Measurements from ENCODE around the gene UPK3A.

The UPK3A gene

GRCh38 chr22:45309422-45310227 lies 24.9 kb downstream of the UPK3A start, which contains the start of gene FAM118A:
FAM118A (plus strand) TSS chr22:45309934; CDS start chr22:45322380, 12,446 bp downstream.
- Mint-ChIP-seq H3K4me1 (peaks cover 56% of the 10 kb centered on the region), H3K4me3 (peak within 1 kb of the TSS; percentile 90 to 98), H3K27me3 (no peaks in the 10 kb centered on the region), H3K27ac (peak within 1 kb of the TSS; percentile 95 to 98), H3K9me3 (no peaks in the 10 kb centered on the region)
- peak; percentile 97 to 100 for DNase-seq
- peak; percentile 87 for ATAC-seq

DNA sequence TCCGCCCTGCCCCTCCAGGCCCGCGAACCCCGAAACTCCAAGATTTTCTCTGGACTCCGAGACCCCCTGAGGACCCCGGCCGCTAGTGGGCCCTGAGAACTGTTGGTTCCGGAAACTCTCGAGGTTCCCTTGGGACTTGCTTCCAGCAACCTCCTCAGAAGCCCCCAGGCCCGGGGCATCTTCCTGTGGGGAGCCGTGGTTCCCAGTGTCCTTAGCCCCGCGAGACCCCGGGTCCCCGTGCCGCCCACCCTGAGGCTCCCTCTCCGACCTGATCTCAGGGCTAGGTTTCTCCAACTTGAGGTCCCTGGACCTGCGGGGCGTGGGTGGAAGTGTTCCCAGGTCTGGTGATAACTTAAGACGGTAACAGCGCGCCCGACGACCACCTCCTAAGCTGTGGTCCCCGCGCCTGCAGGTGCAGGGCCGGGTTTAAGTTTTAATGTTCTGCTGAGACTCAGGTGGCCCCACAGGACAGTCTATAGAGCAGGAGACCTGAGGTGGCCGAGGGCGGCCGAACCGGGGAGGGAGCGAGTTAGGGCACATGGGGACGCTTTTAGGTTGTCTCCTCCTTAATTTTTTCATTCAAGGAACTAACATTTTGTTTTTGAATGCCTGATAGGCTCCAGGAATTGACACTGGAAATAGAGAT lies 25.7 kb downstream of the UPK3A start:
- H3K4me3 Mint-ChIP-seq: peak overlapping the region; percentile 90 to 98
- ATAC-seq: no peak
- DNase-seq: peak; percentile 15 to 18
- peak overlapping the region; percentile 87 to 97 for H3K27ac Mint-ChIP-seq
- no peaks in the 10 kb centered on the region for H3K27me3 Mint-ChIP-seq
- no peaks in the 10 kb centered on the region for H3K9me3 Mint-ChIP-seq
- H3K4me1 Mint-ChIP-seq: peaks cover 64% of the 10 kb centered on the region

- peak overlapping the region; percentile 90 to 98 for H3K4me3 Mint-ChIP-seq
- H3K9me3 Mint-ChIP-seq: no peaks in the 10 kb centered on the region
- DNase-seq: no peak
- peaks cover 70% of the 10 kb centered on the region for H3K4me1 Mint-ChIP-seq
- ATAC-seq: no peak
- H3K27me3 Mint-ChIP-seq: no peaks in the 10 kb centered on the region
- H3K27ac Mint-ChIP-seq: peak overlapping the region; percentile 70 to 97
Observed at GRCh38 chr22:45310977-45311531, 26.3 kb downstream of the UPK3A start.

DNA sequence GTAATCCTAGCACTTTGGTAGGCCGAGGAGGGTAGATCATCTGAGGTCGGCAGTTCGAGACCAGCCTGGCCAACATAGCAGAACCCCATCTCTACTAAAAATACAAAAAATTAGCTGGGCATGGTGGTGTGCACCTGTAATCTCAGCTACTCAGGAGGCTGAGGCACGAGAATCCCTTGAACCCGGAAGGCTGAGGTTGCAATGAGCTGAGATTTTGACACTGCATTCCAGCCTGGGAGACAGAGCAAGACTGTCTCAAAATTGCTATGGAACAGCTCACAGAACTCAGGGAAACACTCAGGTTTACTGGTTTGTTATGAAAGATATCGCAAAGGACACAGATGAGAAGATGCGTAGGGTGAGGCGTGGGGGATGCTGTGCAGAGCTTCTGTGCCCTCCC lies 27.7 kb downstream of the UPK3A start:
- no peaks in the 10 kb centered on the region for H3K9me3 Mint-ChIP-seq
- H3K4me3 Mint-ChIP-seq: no peak overlapping the region
- no peak for ATAC-seq
- H3K27me3 Mint-ChIP-seq: no peaks in the 10 kb centered on the region
- H3K4me1 Mint-ChIP-seq: peaks cover 83% of the 10 kb centered on the region
- DNase-seq: no peak
- no peak overlapping the region for H3K27ac Mint-ChIP-seq

DNA sequence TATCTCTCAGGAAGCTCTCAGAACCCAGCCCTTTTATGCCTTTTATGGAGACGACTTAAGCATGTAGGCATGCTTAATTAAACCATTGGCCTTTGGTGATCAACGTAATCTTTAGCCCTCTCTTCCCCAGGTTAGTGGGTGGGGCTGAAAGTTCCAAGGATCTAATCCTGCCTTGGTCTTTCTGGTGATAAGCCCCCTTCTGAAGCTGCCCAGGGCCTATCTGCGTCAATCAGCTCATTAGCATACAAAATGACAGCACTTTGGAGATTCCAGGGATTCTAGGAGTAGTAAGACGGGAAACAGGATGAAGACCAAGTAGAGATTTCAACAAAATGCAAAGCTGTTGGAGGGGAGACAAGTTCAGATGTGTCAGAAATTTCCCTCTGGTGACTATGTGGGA lies 28.1 kb downstream of the UPK3A start:
- Mint-ChIP-seq H3K9me3 (no peaks in the 10 kb centered on the region), H3K4me3 (no peak overlapping the region), H3K27ac (no peak overlapping the region), H3K27me3 (no peaks in the 10 kb centered on the region), H3K4me1 (peaks cover 88% of the 10 kb centered on the region)
- DNase-seq (no peak), ATAC-seq (no peak)

DNA sequence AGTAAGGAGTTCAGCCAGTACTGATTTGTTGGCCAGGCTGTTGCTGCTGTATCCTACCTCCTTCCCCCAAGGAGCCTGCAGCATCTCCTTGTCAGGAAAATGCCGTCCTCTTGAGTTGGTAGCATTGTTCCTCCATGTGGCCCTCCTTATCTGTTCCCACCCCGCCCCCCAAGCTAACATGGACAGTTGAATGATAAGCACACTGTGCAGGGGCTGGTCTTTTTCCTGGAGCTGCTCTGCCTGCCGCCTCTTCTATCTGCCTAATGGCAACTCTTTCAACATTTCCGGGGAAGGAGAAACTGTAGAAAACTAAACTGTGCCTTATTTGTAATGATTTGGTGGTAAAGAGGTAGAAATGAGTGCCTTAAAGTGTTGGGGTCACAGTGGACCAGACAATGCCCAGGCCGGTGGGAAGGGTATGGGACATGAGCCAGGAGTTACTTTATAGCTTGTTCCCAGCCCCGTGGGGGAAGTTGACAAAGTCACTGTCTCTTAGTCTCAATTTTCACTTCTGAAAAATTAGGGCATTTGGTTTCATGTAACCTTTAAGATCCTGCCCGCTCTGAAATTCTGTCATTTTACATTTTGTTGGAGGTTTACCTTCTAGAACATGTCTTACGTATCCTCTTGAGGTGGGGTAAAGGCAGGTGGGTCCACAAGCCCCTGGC lies 29.4 kb downstream of the UPK3A start:
- Mint-ChIP-seq H3K27ac (peak overlapping the region; percentile 12 to 19), H3K9me3 (no peaks in the 10 kb centered on the region), H3K4me1 (peaks cover 88% of the 10 kb centered on the region), H3K27me3 (no peaks in the 10 kb centered on the region), H3K4me3 (no peak overlapping the region)
- DNase-seq (no peak), ATAC-seq (no peak)

DNA sequence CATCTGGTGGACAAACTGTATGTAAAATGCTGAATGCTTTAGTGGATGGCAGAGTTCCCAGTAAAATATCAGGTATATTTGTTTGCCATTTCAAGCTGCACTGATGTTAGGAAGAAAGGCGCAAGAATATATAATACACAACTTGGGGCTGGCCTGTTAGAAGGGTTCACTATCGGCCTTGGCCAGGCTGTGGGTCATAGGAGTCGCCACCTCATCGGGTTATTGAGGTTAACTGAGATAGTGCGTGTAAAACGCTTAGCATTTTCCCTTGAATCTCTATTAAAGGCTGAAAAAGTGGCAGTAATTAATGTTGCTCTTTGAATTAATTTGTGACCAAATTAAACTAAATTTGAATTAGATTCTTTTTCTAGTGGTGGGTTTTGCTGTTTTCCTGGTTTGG lies 30.0 kb downstream of the UPK3A start:
- Mint-ChIP-seq H3K4me1 (peaks cover 91% of the 10 kb centered on the region), H3K9me3 (no peaks in the 10 kb centered on the region), H3K4me3 (no peak overlapping the region), H3K27me3 (no peaks in the 10 kb centered on the region), H3K27ac (no peak overlapping the region)
- ATAC-seq (no peak), DNase-seq (no peak)

DNA sequence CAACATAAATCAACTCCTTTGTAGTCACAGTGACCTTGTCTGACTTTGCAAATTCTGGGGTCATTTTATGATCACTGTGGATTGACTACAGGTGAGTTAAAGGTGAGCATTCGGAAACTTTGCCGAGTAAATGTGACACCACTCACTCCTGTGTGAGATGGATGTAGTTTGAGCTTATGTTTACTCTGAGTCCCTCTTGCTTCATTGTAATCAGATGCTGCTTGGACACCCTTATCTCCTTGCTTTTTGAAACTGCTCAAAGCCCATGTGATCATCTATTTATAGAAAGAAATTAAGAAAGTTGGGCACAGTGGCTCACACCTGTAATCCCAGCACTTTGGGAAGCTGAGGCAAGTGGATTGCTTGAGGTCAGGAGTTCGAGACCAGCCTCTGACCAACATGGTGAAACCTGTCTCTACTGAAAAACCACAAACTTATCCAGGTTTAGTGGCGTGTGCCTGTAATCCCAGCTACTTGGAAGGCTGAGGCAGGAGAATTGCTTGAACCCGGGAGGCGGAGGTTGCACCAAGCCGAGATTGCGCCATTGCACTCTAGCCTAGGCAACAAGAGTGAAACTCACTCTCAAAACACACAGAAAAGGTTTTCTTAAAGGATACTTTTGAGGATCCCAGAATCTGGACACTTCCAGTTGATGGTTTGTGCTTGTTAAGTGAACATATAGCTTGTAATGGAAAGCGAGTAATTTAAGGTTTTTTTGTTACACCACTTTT lies 32.2 kb downstream of the UPK3A start:
- H3K4me3 Mint-ChIP-seq: peak overlapping the region in 1 of 2 donors; percentile 36

DNA sequence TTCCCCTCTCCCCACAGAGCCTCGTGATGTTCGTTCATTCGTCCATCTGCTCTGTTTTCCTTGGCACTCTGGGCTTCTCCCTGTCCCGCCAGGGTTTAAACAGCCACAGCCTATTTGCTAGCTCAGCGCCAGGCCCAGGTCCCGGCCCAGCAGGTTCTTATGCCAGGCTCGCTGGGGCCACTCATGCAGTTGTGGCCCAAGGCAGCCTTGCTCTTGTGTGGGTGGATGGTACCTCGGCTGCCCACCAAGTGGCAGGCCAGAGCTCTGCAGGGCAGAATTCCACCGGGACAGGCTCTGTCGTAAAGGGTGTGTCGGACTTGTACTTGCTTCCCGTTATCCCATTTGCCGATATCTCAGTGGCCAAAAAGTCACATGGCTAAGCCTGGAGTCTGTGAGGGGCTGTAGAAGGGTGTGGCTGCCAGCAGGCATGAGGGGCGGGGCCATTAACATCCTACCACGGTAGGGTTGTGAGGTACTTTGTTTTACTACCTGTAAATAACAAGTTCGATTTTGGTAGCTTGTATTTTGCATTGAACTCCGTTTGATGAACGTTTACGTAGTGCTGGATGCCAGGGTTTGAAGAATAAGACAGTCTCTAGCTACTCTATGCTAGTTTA lies 32.9 kb downstream of the UPK3A start:
- H3K9me3 Mint-ChIP-seq: no peaks in the 10 kb centered on the region
- DNase-seq: peak; percentile 9 to 28
- no peaks in the 10 kb centered on the region for H3K27me3 Mint-ChIP-seq

More for the DNA sequence above, 32.2 kb downstream of the UPK3A start:
- no peak for ATAC-seq
- peaks cover 95% of the 10 kb centered on the region for H3K4me1 Mint-ChIP-seq
- H3K27ac Mint-ChIP-seq: peak overlapping the region; percentile 49 to 89
- H3K27me3 Mint-ChIP-seq: no peaks in the 10 kb centered on the region
- H3K9me3 Mint-ChIP-seq: no peaks in the 10 kb centered on the region
- DNase-seq: no peak

GRCh38 chr22:45318168-45318557 lies 33.4 kb downstream of the UPK3A start:
- no peaks in the 10 kb centered on the region for H3K27me3 Mint-ChIP-seq
- H3K4me3 Mint-ChIP-seq: peak overlapping the region; percentile 81 to 83
- H3K27ac Mint-ChIP-seq: peak overlapping the region; percentile 99 to 100
- DNase-seq (peak; percentile 82 to 91), ATAC-seq (peak; percentile 83)
- no peaks in the 10 kb centered on the region for H3K9me3 Mint-ChIP-seq
- peaks cover 83% of the 10 kb centered on the region for H3K4me1 Mint-ChIP-seq

More for the DNA sequence above, 32.9 kb downstream of the UPK3A start:
- ATAC-seq: no peak
- Mint-ChIP-seq H3K27ac (peak overlapping the region; percentile 99 to 100), H3K4me1 (peaks cover 88% of the 10 kb centered on the region), H3K4me3 (peak overlapping the region; percentile 81 to 83)

GRCh38 chr22:45318558-45319323 lies 34.0 kb downstream of the UPK3A start:
- Mint-ChIP-seq H3K9me3 (no peaks in the 10 kb centered on the region), H3K27me3 (no peaks in the 10 kb centered on the region), H3K4me3 (peak overlapping the region; percentile 81 to 83), H3K27ac (peak overlapping the region; percentile 99 to 100), H3K4me1 (peaks cover 83% of the 10 kb centered on the region)
- ATAC-seq (peak; percentile 91), DNase-seq (peak; percentile 77 to 86)

DNA sequence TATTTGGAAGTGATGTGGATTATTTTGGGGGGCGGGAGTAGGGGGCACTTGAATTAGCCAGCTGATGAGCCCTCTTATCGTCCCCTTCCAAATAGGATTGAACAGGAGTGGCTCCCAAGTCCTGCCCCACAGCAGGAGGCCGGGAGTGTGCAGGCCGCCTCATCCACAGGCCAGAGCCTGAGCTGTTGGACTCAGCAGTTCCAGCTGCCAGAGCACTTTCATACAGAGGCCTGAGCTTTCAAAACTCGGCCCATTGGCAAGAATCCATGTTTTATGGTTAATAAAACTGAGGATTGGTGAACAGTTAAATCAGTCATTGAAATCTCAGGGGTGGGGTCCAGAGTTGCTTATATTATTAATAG lies 34.6 kb downstream of the UPK3A start:
- no peaks in the 10 kb centered on the region for H3K27me3 Mint-ChIP-seq
- peaks cover 83% of the 10 kb centered on the region for H3K4me1 Mint-ChIP-seq
- no peak for ATAC-seq
- H3K4me3 Mint-ChIP-seq: peak overlapping the region; percentile 81 to 83
- H3K27ac Mint-ChIP-seq: peak overlapping the region; percentile 99 to 100
- DNase-seq: no peak
- no peaks in the 10 kb centered on the region for H3K9me3 Mint-ChIP-seq

- Mint-ChIP-seq H3K9me3 (no peaks in the 10 kb centered on the region), H3K4me1 (peaks cover 80% of the 10 kb centered on the region), H3K27me3 (no peaks in the 10 kb centered on the region), H3K27ac (peak overlapping the region in 1 of 2 donors; percentile 99), H3K4me3 (peak overlapping the region; percentile 81 to 83)
- peak in 1 of 2 donors; percentile 31 for DNase-seq
- no peak for ATAC-seq
Observed at GRCh38 chr22:45320357-45320976, 35.7 kb downstream of the UPK3A start.

DNA sequence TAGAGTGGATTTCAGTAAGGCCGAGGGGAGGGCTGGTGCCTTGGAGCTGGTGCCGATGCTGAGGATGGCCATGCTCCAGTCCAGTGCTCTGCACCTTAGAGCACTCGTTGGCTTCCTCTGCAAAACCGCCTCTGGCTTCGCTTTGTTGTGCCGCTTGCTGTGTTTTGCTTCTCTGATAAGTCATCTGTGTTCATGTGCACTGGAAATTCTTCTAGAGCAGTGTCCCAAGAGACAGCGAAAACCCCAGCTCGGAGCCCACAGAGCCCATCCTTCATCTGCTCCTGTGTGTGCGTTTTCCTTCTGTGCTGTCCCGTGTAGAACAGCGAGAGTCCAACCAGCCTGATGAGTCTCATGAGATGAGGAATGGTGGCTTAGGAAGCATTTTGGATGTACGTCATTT lies 37.1 kb downstream of the UPK3A start:
- H3K27ac Mint-ChIP-seq: no peak overlapping the region
- no peak for DNase-seq
- peaks cover 66% of the 10 kb centered on the region for H3K4me1 Mint-ChIP-seq
- H3K27me3 Mint-ChIP-seq: no peaks in the 10 kb centered on the region
- no peak for ATAC-seq
- H3K9me3 Mint-ChIP-seq: no peaks in the 10 kb centered on the region
- no peak overlapping the region for H3K4me3 Mint-ChIP-seq

Measured in stimulated activated naive CD8-positive, alpha-beta T cell treated with anti-CD3 and anti-CD28 coated beads, Interleukin-15, amount 100 ng/mL, for 72 hours (primary cell).